Memory B cell (primary cell): ENCODE data around the gene HPS3.

Source experiments
- ATAC-seq: fragments of 150-1000 bp; cut with Tn5 transposase; 2 replicates; pipeline ENCODE4 v1.10.0; 2021; ENCODE audit warnings: low read depth, mild to moderate bottlenecking, moderate library complexity
- DNase-seq, 2 donors: peaks; one replicate each; pipeline ENCODE4 v3.0.0; 2022; ENCODE audit warnings: low spot score in 2 of 2
- H3K27ac Mint-ChIP-seq: one replicate; pipeline ENCODE4 v1.8.0; 2022; ENCODE audit warnings: mild to moderate bottlenecking, moderate library complexity, mixed read lengths
- H3K27me3 Mint-ChIP-seq: one replicate; pipeline ENCODE4 v1.8.0; 2022; ENCODE audit warnings: mixed read lengths
- H3K36me3 Mint-ChIP-seq: one replicate; pipeline ENCODE4 v1.8.0; 2022; ENCODE audit warnings: mild to moderate bottlenecking, mixed read lengths
- H3K4me1 Mint-ChIP-seq: one replicate; pipeline ENCODE4 v1.8.0; 2022; ENCODE audit warnings: mixed read lengths
- H3K4me3 Mint-ChIP-seq: one replicate; pipeline ENCODE4 v1.8.0; 2022; ENCODE audit warnings: mild to moderate bottlenecking, moderate library complexity, mixed read lengths
- H3K9me3 Mint-ChIP-seq: one replicate; pipeline ENCODE4 v1.8.0; 2022; ENCODE audit warnings: mixed read lengths

HPS3 gene, protein sequence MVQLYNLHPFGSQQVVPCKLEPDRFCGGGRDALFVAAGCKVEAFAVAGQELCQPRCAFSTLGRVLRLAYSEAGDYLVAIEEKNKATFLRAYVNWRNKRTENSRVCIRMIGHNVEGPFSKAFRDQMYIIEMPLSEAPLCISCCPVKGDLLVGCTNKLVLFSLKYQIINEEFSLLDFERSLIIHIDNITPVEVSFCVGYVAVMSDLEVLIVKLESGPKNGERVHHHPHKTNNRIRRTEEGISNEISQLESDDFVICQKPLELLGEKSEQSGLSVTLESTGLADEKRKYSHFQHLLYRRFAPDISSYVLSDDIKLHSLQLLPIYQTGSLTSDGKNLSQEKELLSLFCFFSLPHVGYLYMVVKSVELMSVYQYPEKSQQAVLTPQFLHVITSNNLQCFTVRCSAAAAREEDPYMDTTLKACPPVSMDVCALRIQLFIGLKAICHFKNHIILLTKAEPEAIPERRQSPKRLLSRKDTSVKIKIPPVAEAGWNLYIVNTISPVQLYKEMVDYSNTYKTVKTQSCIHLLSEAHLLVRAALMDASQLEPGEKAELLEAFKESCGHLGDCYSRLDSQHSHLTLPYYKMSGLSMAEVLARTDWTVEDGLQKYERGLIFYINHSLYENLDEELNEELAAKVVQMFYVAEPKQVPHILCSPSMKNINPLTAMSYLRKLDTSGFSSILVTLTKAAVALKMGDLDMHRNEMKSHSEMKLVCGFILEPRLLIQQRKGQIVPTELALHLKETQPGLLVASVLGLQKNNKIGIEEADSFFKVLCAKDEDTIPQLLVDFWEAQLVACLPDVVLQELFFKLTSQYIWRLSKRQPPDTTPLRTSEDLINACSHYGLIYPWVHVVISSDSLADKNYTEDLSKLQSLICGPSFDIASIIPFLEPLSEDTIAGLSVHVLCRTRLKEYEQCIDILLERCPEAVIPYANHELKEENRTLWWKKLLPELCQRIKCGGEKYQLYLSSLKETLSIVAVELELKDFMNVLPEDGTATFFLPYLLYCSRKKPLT

DNA sequence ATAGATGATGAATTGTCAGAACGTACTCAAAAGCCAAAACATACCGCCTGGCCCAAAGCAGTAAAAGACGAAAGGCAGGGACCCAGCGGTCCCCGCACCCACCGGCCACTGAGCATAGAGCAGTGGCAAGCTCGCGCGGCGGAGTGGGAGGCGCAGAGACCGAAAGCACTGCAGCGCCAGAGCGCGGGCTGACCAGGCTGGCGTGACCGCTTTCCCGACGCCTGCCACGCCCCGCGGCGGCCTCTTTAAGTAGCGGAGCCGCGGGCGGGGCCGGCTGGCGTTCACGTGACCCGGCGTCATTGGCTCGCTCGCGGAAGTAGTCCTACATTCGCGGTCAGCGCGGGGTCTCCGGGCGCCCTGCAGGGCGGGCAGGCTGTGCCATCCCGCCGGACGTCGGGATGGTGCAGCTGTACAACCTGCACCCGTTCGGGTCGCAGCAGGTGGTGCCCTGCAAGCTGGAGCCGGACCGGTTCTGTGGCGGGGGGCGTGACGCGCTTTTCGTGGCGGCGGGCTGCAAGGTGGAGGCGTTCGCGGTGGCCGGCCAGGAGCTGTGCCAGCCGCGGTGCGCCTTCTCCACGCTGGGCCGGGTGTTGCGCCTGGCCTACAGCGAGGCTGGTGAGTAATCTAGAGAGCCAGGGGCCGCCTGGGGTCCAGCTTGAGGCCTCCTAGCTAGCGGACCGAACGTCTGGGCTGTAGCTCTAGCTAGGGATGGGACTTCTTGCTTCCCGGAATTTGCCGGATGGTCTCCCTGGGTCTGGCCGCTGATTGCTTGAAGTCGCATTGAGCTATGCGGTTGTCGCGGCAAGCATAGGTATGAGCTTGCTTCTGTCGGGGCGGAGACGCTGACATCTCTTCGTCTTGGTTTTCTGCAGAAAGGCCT, at the start of gene HPS3:
TSS of gene HPS3 (plus strand) at position 313 of the 880 bp plus-strand sequence. CDS start at position 399, 86 bp downstream.
- H3K4me3 Mint-ChIP-seq = peak within 1 kb of the TSS; percentile 87
- peak within 1 kb of the TSS; percentile 92 for H3K27ac Mint-ChIP-seq
- H3K27me3 Mint-ChIP-seq = no peaks in the 10 kb centered on the region
- peaks cover 7% of the 10 kb centered on the region for H3K36me3 Mint-ChIP-seq
- DNase-seq (peak; percentile 68 to 80), ATAC-seq (peak; percentile 92)
- H3K4me1 Mint-ChIP-seq = peaks cover 42% of the 10 kb centered on the region
- no peaks in the 10 kb centered on the region for H3K9me3 Mint-ChIP-seq

GRCh38 chr3:149080011-149080698, 49.3 kb upstream of the HPS3 start:
- Mint-ChIP-seq H3K9me3 (no peaks in the 10 kb centered on the region), H3K27ac (no peak overlapping the region), H3K36me3 (peaks cover 9% of the 10 kb centered on the region), H3K4me1 (peaks cover 7% of the 10 kb centered on the region), H3K4me3 (no peak overlapping the region), H3K27me3 (no peaks in the 10 kb centered on the region)
- no peak for ATAC-seq
- no peak for DNase-seq

GRCh38 chr3:149080699-149081091, 48.7 kb upstream of the HPS3 start:
- H3K4me1 Mint-ChIP-seq = peaks cover 9% of the 10 kb centered on the region
- no peaks in the 10 kb centered on the region for H3K27me3 Mint-ChIP-seq
- no peak overlapping the region for H3K4me3 Mint-ChIP-seq
- no peaks in the 10 kb centered on the region for H3K9me3 Mint-ChIP-seq
- peaks cover 9% of the 10 kb centered on the region for H3K36me3 Mint-ChIP-seq
- DNase-seq (no peak), ATAC-seq (no peak)
- H3K27ac Mint-ChIP-seq = no peak overlapping the region

DNA sequence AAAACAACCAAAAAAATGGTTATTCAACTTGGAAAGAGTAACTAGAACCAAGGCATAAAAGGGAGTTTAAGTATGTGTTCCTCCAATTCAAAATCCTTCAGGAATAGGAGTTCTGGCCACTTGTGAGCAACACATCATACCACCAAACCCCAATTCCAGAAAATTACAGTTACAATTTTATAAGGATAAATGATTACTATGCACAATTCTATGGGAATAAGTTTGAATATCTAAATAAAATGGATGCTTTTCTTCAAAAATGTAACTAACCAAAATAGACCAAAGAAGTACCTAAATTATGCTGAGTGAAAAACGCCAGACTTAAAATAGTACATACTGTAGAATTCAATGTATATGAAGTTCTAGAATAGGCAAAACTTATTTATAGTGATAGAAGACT, 47.7 kb upstream of the HPS3 start:
- no peak for ATAC-seq
- Mint-ChIP-seq H3K36me3 (peaks cover 9% of the 10 kb centered on the region), H3K4me3 (no peak overlapping the region), H3K4me1 (peaks cover 12% of the 10 kb centered on the region), H3K27me3 (no peaks in the 10 kb centered on the region), H3K9me3 (no peaks in the 10 kb centered on the region), H3K27ac (no peak overlapping the region)
- DNase-seq = no peak

- Mint-ChIP-seq H3K9me3 (no peaks in the 10 kb centered on the region), H3K4me1 (peaks cover 26% of the 10 kb centered on the region), H3K36me3 (peaks cover 5% of the 10 kb centered on the region), H3K27ac (peak overlapping the region; percentile 82), H3K27me3 (no peaks in the 10 kb centered on the region), H3K4me3 (peak overlapping the region; percentile 97)
- ATAC-seq (peak; percentile 40), DNase-seq (peak; percentile 9 to 38)
These were observed 43.6 kb upstream of the HPS3 start for GRCh38 chr3:149085828-149086231.

GRCh38 chr3:149086232-149086988, 43.0 kb upstream of the HPS3 start, which contains the start of gene HLTF:
HLTF (minus strand) TSS chr3:149086533; CDS start chr3:149086336, 197 bp downstream.
- Mint-ChIP-seq H3K27me3 (no peaks in the 10 kb centered on the region), H3K9me3 (no peaks in the 10 kb centered on the region), H3K36me3 (peaks cover 5% of the 10 kb centered on the region), H3K27ac (peak within 1 kb of the TSS; percentile 82), H3K4me3 (peak within 1 kb of the TSS; percentile 97), H3K4me1 (peaks cover 26% of the 10 kb centered on the region)
- peak; percentile 79 to 80 for DNase-seq
- ATAC-seq = peak; percentile 94

DNA sequence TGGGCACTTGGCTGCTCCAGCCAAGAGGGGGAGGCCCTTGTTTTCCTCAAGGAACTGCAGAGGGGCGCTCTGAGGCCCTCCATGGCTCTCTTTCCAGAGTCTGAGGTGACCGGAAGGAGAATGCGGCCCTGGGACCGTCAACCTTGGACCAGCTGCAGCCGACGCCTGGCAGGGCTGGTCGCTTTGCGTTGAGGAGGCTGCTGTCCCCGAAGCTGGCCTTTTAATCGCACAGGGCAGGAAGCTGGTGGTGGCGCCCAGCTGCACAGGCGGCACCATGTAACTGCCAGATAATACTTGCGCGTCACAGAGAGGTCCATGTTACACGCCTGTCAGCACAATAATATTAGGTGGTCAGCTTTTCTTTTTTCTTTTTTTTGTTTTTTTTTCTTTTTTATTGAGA, 42.2 kb upstream of the HPS3 start:
- Mint-ChIP-seq H3K36me3 (peaks cover 2% of the 10 kb centered on the region), H3K4me3 (no peak overlapping the region), H3K4me1 (peaks cover 26% of the 10 kb centered on the region), H3K9me3 (no peaks in the 10 kb centered on the region), H3K27me3 (no peaks in the 10 kb centered on the region), H3K27ac (no peak overlapping the region)
- no peak for ATAC-seq
- no peak for DNase-seq

GRCh38 chr3:149089395-149089794, 40.0 kb upstream of the HPS3 start:
- H3K4me3 Mint-ChIP-seq = no peak overlapping the region
- no peaks in the 10 kb centered on the region for H3K36me3 Mint-ChIP-seq
- peaks cover 26% of the 10 kb centered on the region for H3K4me1 Mint-ChIP-seq
- H3K27ac Mint-ChIP-seq = peak overlapping the region; percentile 65
- ATAC-seq = no peak
- no peaks in the 10 kb centered on the region for H3K9me3 Mint-ChIP-seq
- DNase-seq = no peak
- H3K27me3 Mint-ChIP-seq = no peaks in the 10 kb centered on the region

DNA sequence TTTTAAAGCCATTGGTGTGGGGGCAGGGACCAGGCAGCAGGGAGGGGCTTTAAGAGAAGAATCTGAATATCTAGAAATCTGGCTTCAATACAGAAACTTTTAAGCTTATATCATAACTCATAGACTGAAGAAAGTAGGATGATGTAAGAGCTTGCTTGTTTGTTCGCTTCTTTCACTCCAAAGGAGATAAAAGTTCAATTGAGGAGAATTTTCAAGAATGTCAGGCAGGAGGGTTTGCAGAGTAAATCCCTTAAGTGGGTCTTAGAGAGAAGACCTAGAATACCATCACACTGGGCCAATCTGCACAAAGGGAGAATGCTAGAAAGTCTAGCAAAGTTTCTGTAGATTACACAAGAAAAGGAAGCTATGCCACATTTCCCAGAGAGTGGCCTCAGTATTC, 39.0 kb upstream of the HPS3 start:
- no peak for DNase-seq
- Mint-ChIP-seq H3K4me1 (peaks cover 24% of the 10 kb centered on the region), H3K4me3 (no peak overlapping the region), H3K36me3 (no peaks in the 10 kb centered on the region), H3K27me3 (no peaks in the 10 kb centered on the region), H3K9me3 (no peaks in the 10 kb centered on the region), H3K27ac (peak overlapping the region; percentile 61)
- ATAC-seq = no peak

GRCh38 chr3:149090907-149091306, 38.5 kb upstream of the HPS3 start:
- Mint-ChIP-seq H3K9me3 (no peaks in the 10 kb centered on the region), H3K27ac (peak overlapping the region; percentile 61), H3K4me1 (peaks cover 24% of the 10 kb centered on the region), H3K36me3 (no peaks in the 10 kb centered on the region), H3K4me3 (no peak overlapping the region), H3K27me3 (no peaks in the 10 kb centered on the region)
- ATAC-seq = no peak
- DNase-seq = no peak

GRCh38 chr3:149091983-149092382, 37.5 kb upstream of the HPS3 start:
- Mint-ChIP-seq H3K4me1 (peaks cover 24% of the 10 kb centered on the region), H3K27ac (no peak overlapping the region), H3K4me3 (no peak overlapping the region), H3K9me3 (no peaks in the 10 kb centered on the region), H3K27me3 (no peaks in the 10 kb centered on the region), H3K36me3 (no peaks in the 10 kb centered on the region)
- no peak for ATAC-seq
- DNase-seq = no peak

GRCh38 chr3:149095487-149095886, 34.0 kb upstream of the HPS3 start:
- peaks cover 12% of the 10 kb centered on the region for H3K4me1 Mint-ChIP-seq
- no peaks in the 10 kb centered on the region for H3K9me3 Mint-ChIP-seq
- ATAC-seq (peak; percentile 94), DNase-seq (no peak)
- no peak overlapping the region for H3K4me3 Mint-ChIP-seq
- no peaks in the 10 kb centered on the region for H3K27me3 Mint-ChIP-seq
- H3K27ac Mint-ChIP-seq = no peak overlapping the region
- no peaks in the 10 kb centered on the region for H3K36me3 Mint-ChIP-seq
